HG02759 (cell line): ENCODE results near the gene RGS8.
"Not testable (repeated sequence)": the region's sequence is repeated elsewhere in the genome, so short reads cannot be mapped to it uniquely, and the experiment has no call there.

Experiments
- ATAC-seq: cut with Tn5 transposase; IDR thresholded peaks from one replicate; pipeline ENCODE4 v1.9.1; 2021; ENCODE audit warnings: mild to moderate bottlenecking, moderate library complexity; ENCODE audit not compliant: unreplicated experiment

RGS8 gene

GRCh38 chr1:182702826-182703524 lies 18.6 kb upstream of the RGS8 start:
- ATAC-seq, result no peak

GRCh38 chr1:182700351-182700709 lies 15.9 kb upstream of the RGS8 start:
- ATAC-seq, result no peak

- ATAC-seq, result no peak
Observed at GRCh38 chr1:182699393-182700350, 15.3 kb upstream of the RGS8 start.

- no peak for ATAC-seq
Observed at GRCh38 chr1:182698971-182699370, 14.6 kb upstream of the RGS8 start.

GRCh38 chr1:182693139-182693538 lies 8.8 kb upstream of the RGS8 start:
- ATAC-seq, result not testable (repeated sequence)

GRCh38 chr1:182690886-182691443 lies 6.6 kb upstream of the RGS8 start:
- no peak for ATAC-seq

- no peak for ATAC-seq
Observed at GRCh38 chr1:182688436-182689205, 4.2 kb upstream of the RGS8 start.

GRCh38 chr1:182687361-182687760 lies 3.0 kb upstream of the RGS8 start:
- ATAC-seq, result no peak

- no peak for ATAC-seq
Observed at GRCh38 chr1:182686446-182686845, 2.1 kb upstream of the RGS8 start.

GRCh38 chr1:182685215-182685614 lies 828 bp upstream of the RGS8 start:
- ATAC-seq, result no peak

- ATAC-seq, result no peak
Observed at GRCh38 chr1:182682898-182683501, 1.4 kb downstream of the RGS8 start.

GRCh38 chr1:182682406-182682805 lies 2.0 kb downstream of the RGS8 start:
- ATAC-seq, result no peak

- no peak for ATAC-seq
Observed at GRCh38 chr1:182681568-182681912, 2.8 kb downstream of the RGS8 start.

GRCh38 chr1:182680901-182681567 lies 3.4 kb downstream of the RGS8 start:
- no peak for ATAC-seq

- no peak for ATAC-seq
Observed at GRCh38 chr1:182680408-182680807, 4.0 kb downstream of the RGS8 start.

GRCh38 chr1:182679684-182680083 lies 4.7 kb downstream of the RGS8 start:
- no peak for ATAC-seq

- ATAC-seq, result peak; percentile 88
Observed at GRCh38 chr1:182677397-182678098, 6.8 kb downstream of the RGS8 start.

- ATAC-seq, result no peak
Observed at GRCh38 chr1:182676274-182676673, 8.1 kb downstream of the RGS8 start.
